KMS-11 (cell line): ENCODE data around the gene C1orf232.

ENCODE experiments used
- H2AFZ ChIP-seq: fragments of 200-600 bp; sonication (generic); 2 replicates; pipeline ENCODE4 v1.6.1; 2016; ENCODE audit warnings: antibody characterized with exemption, mixed run types, low read depth
- H3K27ac ChIP-seq: fragments of 200-600 bp; sonication (generic); 2 replicates; pipeline ENCODE4 v1.6.1; 2016; ENCODE audit warnings: mild to moderate bottlenecking, mixed run types
- H3K27me3 ChIP-seq: fragments of 200-600 bp; sonication (generic); 2 replicates; pipeline ENCODE4 v1.6.1; 2017; ENCODE audit warnings: mild to moderate bottlenecking, low read depth, mixed run types, moderate library complexity; ENCODE audit not compliant: insufficient read depth
- H3K36me3 ChIP-seq: fragments of 200-600 bp; sonication (generic); 2 replicates; pipeline ENCODE4 v1.6.1; 2017; ENCODE audit warnings: mild to moderate bottlenecking, mixed run types; ENCODE audit not compliant: insufficient read depth
- H3K4me1 ChIP-seq: fragments of 200-600 bp; sonication (generic); 2 replicates; pipeline ENCODE4 v1.6.1; 2016; ENCODE audit warnings: mild to moderate bottlenecking, low read depth, mixed run types; ENCODE audit not compliant: poor library complexity, severe bottlenecking
- H3K4me2 ChIP-seq: fragments of 200-600 bp; sonication (generic); 2 replicates; pipeline ENCODE4 v1.7.0; 2016; ENCODE audit warnings: mild to moderate bottlenecking, mixed run types
- H3K4me3 ChIP-seq: fragments of 200-600 bp; sonication (generic); IDR thresholded peaks from 2 replicates; pipeline ENCODE4 v1.6.1; 2017; ENCODE audit warnings: low read depth, low read length, mixed read lengths; ENCODE audit not compliant: insufficient read depth
- H3K79me2 ChIP-seq: fragments of 200-600 bp; sonication (generic); 2 replicates; pipeline ENCODE4 v1.6.1; 2016; ENCODE audit warnings: low read depth, mixed run types; ENCODE audit not compliant: insufficient read depth
- H3K9ac ChIP-seq: fragments of 200-600 bp; sonication (generic); 2 replicates; pipeline ENCODE4 v1.6.1; 2016; ENCODE audit warnings: mild to moderate bottlenecking, mixed run types
- H4K20me1 ChIP-seq: fragments of 200-600 bp; sonication (generic); 2 replicates; pipeline ENCODE4 v1.6.1; 2016; ENCODE audit warnings: mild to moderate bottlenecking, mixed run types; ENCODE audit not compliant: insufficient read depth
- CTCF ChIP-seq: fragments of 200-600 bp; sonication (generic); conservative IDR thresholded peaks from 2 replicates; pipeline ENCODE4 v1.6.1; 2017; ENCODE audit warnings: low read depth, mild to moderate bottlenecking, antibody characterized with exemption, low read length, moderate library complexity, mixed read lengths

The C1orf232 gene

DNA sequence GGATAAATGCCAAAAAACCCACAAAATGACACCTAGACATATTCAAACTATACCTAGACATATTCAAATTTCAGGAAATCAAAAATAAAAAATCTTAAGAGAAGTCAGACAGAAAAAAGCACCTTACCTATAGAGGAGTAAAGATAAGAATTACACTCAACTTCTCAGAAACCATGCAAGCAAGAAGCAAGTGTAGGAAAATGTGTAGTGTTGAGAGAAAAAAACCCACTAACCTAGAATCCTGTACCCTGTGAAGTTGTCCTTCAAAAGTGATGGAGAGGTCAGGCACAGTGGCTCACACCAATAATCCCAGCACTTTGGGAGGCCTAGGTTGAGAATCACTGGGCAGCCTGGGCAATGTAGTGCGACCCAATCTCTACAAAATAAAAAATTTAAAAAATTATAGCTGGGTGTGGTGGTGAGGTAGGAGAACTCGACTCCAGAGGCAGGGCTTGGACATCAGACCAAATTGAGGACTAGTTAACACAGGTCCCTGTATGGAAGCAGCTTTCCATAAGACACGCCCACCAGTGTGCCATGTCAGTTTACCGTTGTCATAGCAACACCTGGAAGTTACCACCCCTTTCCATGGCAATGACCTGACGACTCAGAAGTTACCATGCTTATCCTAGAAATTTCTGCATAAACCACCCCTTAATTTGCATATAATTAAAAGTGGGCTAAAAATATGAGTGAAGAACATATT, 36.5 kb downstream of the C1orf232 start:
- no peaks in the 10 kb centered on the region for H4K20me1 ChIP-seq
- no peak overlapping the region for H3K27ac ChIP-seq
- no peak overlapping the region for H3K9ac ChIP-seq
- H3K4me1 ChIP-seq = peaks cover 4% of the 10 kb centered on the region
- H2AFZ ChIP-seq = no peak overlapping the region
- H3K4me2 ChIP-seq = no peak overlapping the region
- no peaks in the 10 kb centered on the region for H3K36me3 ChIP-seq
- H3K4me3 ChIP-seq = no peak overlapping the region
- no peak for TF ChIP-seq CTCF
- no peaks in the 10 kb centered on the region for H3K79me2 ChIP-seq
- no peaks in the 10 kb centered on the region for H3K27me3 ChIP-seq

GRCh38 chr1:26130695-26131094, 38.1 kb downstream of the C1orf232 start:
- Histone ChIP-seq H3K36me3 (no peaks in the 10 kb centered on the region), H3K79me2 (no peaks in the 10 kb centered on the region), H3K4me1 (peaks cover 18% of the 10 kb centered on the region), H2AFZ (no peak overlapping the region), H3K4me2 (no peak overlapping the region; the same call in 1 of the 2 replicates), H4K20me1 (no peaks in the 10 kb centered on the region), H3K27ac (no peak overlapping the region), H3K9ac (no peak overlapping the region), H3K27me3 (no peaks in the 10 kb centered on the region), H3K4me3 (no peak overlapping the region)
- TF ChIP-seq CTCF = no peak

- Histone ChIP-seq H3K4me2 (no peak overlapping the region), H2AFZ (no peak overlapping the region), H3K27me3 (no peaks in the 10 kb centered on the region), H3K79me2 (no peaks in the 10 kb centered on the region; the same call in 1 of the 2 replicates), H3K4me3 (no peak overlapping the region), H4K20me1 (no peaks in the 10 kb centered on the region), H3K9ac (no peak overlapping the region), H3K27ac (no peak overlapping the region), H3K4me1 (peaks cover 27% of the 10 kb centered on the region), H3K36me3 (no peaks in the 10 kb centered on the region)
- TF ChIP-seq CTCF = no peak
Observed at GRCh38 chr1:26129778-26130177, 39.0 kb downstream of the C1orf232 start.

- Histone ChIP-seq H3K4me1 (peaks cover 48% of the 10 kb centered on the region), H3K27me3 (no peaks in the 10 kb centered on the region), H3K79me2 (no peaks in the 10 kb centered on the region; the same call in 1 of the 2 replicates), H3K9ac (no peak overlapping the region), H4K20me1 (no peaks in the 10 kb centered on the region), H3K36me3 (no peaks in the 10 kb centered on the region), H3K4me2 (peak overlapping the region; percentile 67), H3K4me3 (peak overlapping the region; percentile 74), H3K27ac (peak overlapping the region; percentile 74; the same call in 1 of the 2 replicates), H2AFZ (no peak overlapping the region)
- no peak for TF ChIP-seq CTCF
Observed at GRCh38 chr1:26127235-26128163, 41.3 kb downstream of the C1orf232 start.
